ENCODE measurements around the gene PLIN5. TPM values are rescaled to one million over a fixed set of nuclear protein-coding genes. Genes with fewer than 3 reads are reported as not detected.

Gene PLIN5
- total RNA-seq, 1 experiment from 2014 or later, result 3.9 TPM

DNA sequence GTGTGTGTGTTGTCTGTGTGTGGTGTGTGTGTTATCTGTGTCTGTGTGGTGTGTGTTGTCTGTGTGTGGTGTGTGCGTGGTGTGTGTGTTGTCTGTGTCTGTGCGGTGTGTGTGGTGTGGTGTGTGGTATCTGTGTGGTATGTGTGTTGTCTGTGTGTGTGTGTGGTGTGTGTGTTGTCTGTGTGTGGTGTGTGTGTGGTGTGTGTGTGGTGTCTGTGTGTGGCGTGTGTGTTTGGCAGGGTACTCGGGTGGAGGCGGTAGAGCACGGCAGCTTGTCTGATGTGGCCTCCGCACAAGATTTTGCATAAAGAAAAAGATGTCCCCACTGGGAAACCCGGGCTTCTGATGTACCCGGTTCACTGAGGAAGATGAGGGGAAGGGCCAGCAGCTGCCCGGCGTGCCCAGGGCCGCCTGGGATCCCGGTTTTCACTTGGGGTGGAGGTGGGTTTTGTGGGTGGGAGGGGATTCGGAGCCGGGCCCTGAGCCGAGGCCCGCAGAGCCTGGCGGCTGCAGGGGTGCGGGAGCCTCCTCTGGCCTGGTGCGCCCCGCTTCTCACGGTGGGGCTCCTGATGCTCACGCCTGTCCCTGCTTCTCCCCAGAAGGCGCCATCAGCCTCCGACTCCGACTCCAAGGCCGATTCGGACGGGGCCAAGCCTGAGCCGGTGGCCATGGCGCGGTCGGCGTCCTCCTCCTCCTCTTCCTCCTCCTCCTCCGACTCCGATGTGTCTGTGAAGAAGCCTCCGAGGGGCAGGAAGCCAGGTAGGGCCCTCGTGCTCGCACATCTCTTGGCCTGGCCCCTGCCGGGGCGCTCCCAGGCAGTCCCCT lies 41.7 kb downstream of the PLIN5 start:
- H2AK5ac ChIP-seq (ENCODE audit: insufficient read length, low read length), result no peak overlapping the region
- no peak overlapping the region for H2BK5ac ChIP-seq (ENCODE audit: insufficient read length, low read length)
- no peak overlapping the region for H3K4me2 ChIP-seq (ENCODE audit: insufficient read depth, insufficient read length, low read length)
- no peak overlapping the region for H2BK20ac ChIP-seq (ENCODE audit: low read depth, low read length, poor library complexity, severe bottlenecking)
- TF ChIP-seq, protein P1, sequence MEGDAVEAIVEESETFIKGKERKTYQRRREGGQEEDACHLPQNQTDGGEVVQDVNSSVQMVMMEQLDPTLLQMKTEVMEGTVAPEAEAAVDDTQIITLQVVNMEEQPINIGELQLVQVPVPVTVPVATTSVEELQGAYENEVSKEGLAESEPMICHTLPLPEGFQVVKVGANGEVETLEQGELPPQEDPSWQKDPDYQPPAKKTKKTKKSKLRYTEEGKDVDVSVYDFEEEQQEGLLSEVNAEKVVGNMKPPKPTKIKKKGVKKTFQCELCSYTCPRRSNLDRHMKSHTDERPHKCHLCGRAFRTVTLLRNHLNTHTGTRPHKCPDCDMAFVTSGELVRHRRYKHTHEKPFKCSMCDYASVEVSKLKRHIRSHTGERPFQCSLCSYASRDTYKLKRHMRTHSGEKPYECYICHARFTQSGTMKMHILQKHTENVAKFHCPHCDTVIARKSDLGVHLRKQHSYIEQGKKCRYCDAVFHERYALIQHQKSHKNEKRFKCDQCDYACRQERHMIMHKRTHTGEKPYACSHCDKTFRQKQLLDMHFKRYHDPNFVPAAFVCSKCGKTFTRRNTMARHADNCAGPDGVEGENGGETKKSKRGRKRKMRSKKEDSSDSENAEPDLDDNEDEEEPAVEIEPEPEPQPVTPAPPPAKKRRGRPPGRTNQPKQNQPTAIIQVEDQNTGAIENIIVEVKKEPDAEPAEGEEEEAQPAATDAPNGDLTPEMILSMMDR (conservative IDR thresholded peaks at IDR 0.05), result no peak
- H3K79me2 ChIP-seq (ENCODE audit: insufficient read depth, low read length), result no peaks in the 10 kb centered on the region
- H4K8ac ChIP-seq (replicated peaks; ENCODE audit: insufficient read length, low read depth, low read length), result no peak overlapping the region
- H3K4me3 Mint-ChIP-seq, result no peak overlapping the region
- H3K27ac ChIP-seq (ENCODE audit: insufficient read length, low read depth, low read length), result no peak overlapping the region
- peaks cover 3% of the 10 kb centered on the region for H4K20me1 ChIP-seq (ENCODE audit: control insufficient read depth, insufficient read depth, insufficient read length)
- no peak overlapping the region for H3K9ac ChIP-seq (ENCODE audit: extremely low read depth, insufficient read length, low read length)
- H3K27me3 ChIP-seq (ENCODE audit: insufficient read depth, low read length), result no peaks in the 10 kb centered on the region
- no peak overlapping the region for H2AFZ ChIP-seq (ENCODE audit: low read length)
- H3T11ph ChIP-seq (ENCODE audit: low read length), result no peak overlapping the region
- H3K23ac ChIP-seq (ENCODE audit: insufficient read length, low read depth, low read length), result no peak overlapping the region
- H3K56ac ChIP-seq (ENCODE audit: insufficient read length, low read depth, low read length), result no peak overlapping the region
- no peak overlapping the region for H4K91ac ChIP-seq (ENCODE audit: insufficient read length, low read depth, low read length)
- no peak overlapping the region for H2BK15ac ChIP-seq (ENCODE audit: low read depth, low read length)
- H3K4ac ChIP-seq (ENCODE audit: low read depth, low read length), result no peak overlapping the region
- no peak overlapping the region for H3K18ac ChIP-seq (ENCODE audit: insufficient read length, low read depth, low read length)
- H2BK12ac ChIP-seq (ENCODE audit: insufficient read length, low read depth, low read length), result no peak overlapping the region
- H3K14ac ChIP-seq (ENCODE audit: insufficient read depth, low read length), result no peak overlapping the region
- WGBS (ENCODE audit: extremely low coverage, insufficient read length, low lambda C conversion rate), result no CpG with 5 or more reads among the region's 41 CpGs
- no peaks in the 10 kb centered on the region for H3K79me1 ChIP-seq (ENCODE audit: insufficient read depth, low read depth, low read length, poor library complexity, severe bottlenecking)
- H3K36me3 Mint-ChIP-seq (ENCODE audit: insufficient read depth in 1 of 3, low read depth in 3 of 3), result peaks cover 21 to 44% (median 41%) of the 10 kb centered on the region in 3 experiments; a peak in 6 of 7 replicates
- no peaks in the 10 kb centered on the region for H3K9me3 ChIP-seq (ENCODE audit: control insufficient read depth, low read depth, low read length)
- no peaks in the 10 kb centered on the region for H3K9me3 Mint-ChIP-seq
- no peaks in the 10 kb centered on the region for H3K27me3 Mint-ChIP-seq (ENCODE audit: low read depth)
- DNase-seq, result no peak
- H3K4me1 Mint-ChIP-seq, result no peaks in the 10 kb centered on the region
- H2BK120ac ChIP-seq (ENCODE audit: low read depth, low read length, poor library complexity, severe bottlenecking), result no peak overlapping the region
- no peak overlapping the region for H3K27ac Mint-ChIP-seq
- no peak overlapping the region for H4K5ac ChIP-seq (ENCODE audit: insufficient read length, low read depth, low read length)
- H3K4me1 ChIP-seq (ENCODE audit: insufficient read depth, low read length), result no peaks in the 10 kb centered on the region
- H3K23me2 ChIP-seq (ENCODE audit: insufficient read length, low read depth, low read length, poor library complexity, severe bottlenecking), result no peaks in the 10 kb centered on the region
